KMS-11 (cell line): Measurements from ENCODE around the gene MED16.

Source experiments
- H2AFZ ChIP-seq: fragments of 200-600 bp; sonication (generic); 2 replicates; pipeline ENCODE4 v1.6.1; 2016; ENCODE audit warnings: antibody characterized with exemption, mixed run types, low read depth
- H3K27ac ChIP-seq: fragments of 200-600 bp; sonication (generic); 2 replicates; pipeline ENCODE4 v1.6.1; 2016; ENCODE audit warnings: mild to moderate bottlenecking, mixed run types
- H3K27me3 ChIP-seq: fragments of 200-600 bp; sonication (generic); 2 replicates; pipeline ENCODE4 v1.6.1; 2017; ENCODE audit warnings: mild to moderate bottlenecking, low read depth, mixed run types, moderate library complexity; ENCODE audit not compliant: insufficient read depth
- H3K36me3 ChIP-seq: fragments of 200-600 bp; sonication (generic); 2 replicates; pipeline ENCODE4 v1.6.1; 2017; ENCODE audit warnings: mild to moderate bottlenecking, mixed run types; ENCODE audit not compliant: insufficient read depth
- H3K4me1 ChIP-seq: fragments of 200-600 bp; sonication (generic); 2 replicates; pipeline ENCODE4 v1.6.1; 2016; ENCODE audit warnings: mild to moderate bottlenecking, low read depth, mixed run types; ENCODE audit not compliant: poor library complexity, severe bottlenecking
- H3K4me2 ChIP-seq: fragments of 200-600 bp; sonication (generic); 2 replicates; pipeline ENCODE4 v1.7.0; 2016; ENCODE audit warnings: mild to moderate bottlenecking, mixed run types
- H3K4me3 ChIP-seq: fragments of 200-600 bp; sonication (generic); IDR thresholded peaks from 2 replicates; pipeline ENCODE4 v1.6.1; 2017; ENCODE audit warnings: low read depth, low read length, mixed read lengths; ENCODE audit not compliant: insufficient read depth
- H3K79me2 ChIP-seq: fragments of 200-600 bp; sonication (generic); 2 replicates; pipeline ENCODE4 v1.6.1; 2016; ENCODE audit warnings: low read depth, mixed run types; ENCODE audit not compliant: insufficient read depth
- H3K9ac ChIP-seq: fragments of 200-600 bp; sonication (generic); 2 replicates; pipeline ENCODE4 v1.6.1; 2016; ENCODE audit warnings: mild to moderate bottlenecking, mixed run types
- H4K20me1 ChIP-seq: fragments of 200-600 bp; sonication (generic); 2 replicates; pipeline ENCODE4 v1.6.1; 2016; ENCODE audit warnings: mild to moderate bottlenecking, mixed run types; ENCODE audit not compliant: insufficient read depth
- TF ChIP-seq, protein P1 (sequence below): fragments of 200-600 bp; sonication (generic); conservative IDR thresholded peaks from 2 replicates; pipeline ENCODE4 v1.6.1; 2017; ENCODE audit warnings: low read depth, mild to moderate bottlenecking, antibody characterized with exemption, low read length, moderate library complexity, mixed read lengths

Gene MED16

DNA sequence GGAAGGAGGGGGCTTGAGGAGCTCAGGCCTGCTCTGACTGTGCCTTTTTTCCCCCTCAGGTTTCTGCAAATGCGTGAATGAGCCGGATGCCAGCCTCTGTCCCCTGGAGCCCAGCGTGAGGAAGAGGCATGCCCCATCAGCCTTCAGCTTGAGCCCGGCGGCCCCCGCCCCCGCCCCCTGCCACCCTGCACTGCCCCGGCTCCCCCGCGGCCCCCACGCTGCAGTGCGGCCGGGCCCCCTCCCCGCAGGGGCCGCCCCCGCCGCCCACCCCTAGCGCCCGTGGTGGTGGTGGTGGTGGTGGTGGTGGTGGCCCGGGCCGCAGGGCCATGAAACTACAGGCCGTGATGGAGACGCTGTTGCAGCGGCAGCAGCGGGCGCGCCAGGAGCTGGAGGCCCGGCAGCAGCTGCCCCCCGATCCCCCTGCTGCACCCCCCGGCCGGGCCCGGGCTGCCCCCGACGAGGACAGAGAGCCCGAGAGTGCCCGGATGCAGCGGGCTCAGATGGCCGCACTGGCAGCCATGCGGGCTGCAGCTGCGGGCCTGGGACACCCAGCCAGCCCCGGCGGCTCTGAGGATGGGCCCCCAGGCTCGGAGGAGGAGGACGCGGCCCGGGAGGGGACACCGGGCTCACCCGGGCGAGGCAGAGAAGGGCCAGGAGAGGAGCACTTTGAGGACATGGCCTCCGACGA is 36.4 kb upstream of the MED16 start:
- TF ChIP-seq, protein P1, sequence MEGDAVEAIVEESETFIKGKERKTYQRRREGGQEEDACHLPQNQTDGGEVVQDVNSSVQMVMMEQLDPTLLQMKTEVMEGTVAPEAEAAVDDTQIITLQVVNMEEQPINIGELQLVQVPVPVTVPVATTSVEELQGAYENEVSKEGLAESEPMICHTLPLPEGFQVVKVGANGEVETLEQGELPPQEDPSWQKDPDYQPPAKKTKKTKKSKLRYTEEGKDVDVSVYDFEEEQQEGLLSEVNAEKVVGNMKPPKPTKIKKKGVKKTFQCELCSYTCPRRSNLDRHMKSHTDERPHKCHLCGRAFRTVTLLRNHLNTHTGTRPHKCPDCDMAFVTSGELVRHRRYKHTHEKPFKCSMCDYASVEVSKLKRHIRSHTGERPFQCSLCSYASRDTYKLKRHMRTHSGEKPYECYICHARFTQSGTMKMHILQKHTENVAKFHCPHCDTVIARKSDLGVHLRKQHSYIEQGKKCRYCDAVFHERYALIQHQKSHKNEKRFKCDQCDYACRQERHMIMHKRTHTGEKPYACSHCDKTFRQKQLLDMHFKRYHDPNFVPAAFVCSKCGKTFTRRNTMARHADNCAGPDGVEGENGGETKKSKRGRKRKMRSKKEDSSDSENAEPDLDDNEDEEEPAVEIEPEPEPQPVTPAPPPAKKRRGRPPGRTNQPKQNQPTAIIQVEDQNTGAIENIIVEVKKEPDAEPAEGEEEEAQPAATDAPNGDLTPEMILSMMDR, result no peak
- Histone ChIP-seq H2AFZ (no peak overlapping the region), H3K9ac (no peak overlapping the region), H3K4me3 (no peak overlapping the region), H3K4me2 (no peak overlapping the region), H3K79me2 (peaks cover 4% of the 10 kb centered on the region; the same call in 1 of the 2 replicates), H3K4me1 (peaks cover 2% of the 10 kb centered on the region), H4K20me1 (no peaks in the 10 kb centered on the region), H3K27me3 (no peaks in the 10 kb centered on the region), H3K27ac (no peak overlapping the region), H3K36me3 (no peaks in the 10 kb centered on the region)

DNA sequence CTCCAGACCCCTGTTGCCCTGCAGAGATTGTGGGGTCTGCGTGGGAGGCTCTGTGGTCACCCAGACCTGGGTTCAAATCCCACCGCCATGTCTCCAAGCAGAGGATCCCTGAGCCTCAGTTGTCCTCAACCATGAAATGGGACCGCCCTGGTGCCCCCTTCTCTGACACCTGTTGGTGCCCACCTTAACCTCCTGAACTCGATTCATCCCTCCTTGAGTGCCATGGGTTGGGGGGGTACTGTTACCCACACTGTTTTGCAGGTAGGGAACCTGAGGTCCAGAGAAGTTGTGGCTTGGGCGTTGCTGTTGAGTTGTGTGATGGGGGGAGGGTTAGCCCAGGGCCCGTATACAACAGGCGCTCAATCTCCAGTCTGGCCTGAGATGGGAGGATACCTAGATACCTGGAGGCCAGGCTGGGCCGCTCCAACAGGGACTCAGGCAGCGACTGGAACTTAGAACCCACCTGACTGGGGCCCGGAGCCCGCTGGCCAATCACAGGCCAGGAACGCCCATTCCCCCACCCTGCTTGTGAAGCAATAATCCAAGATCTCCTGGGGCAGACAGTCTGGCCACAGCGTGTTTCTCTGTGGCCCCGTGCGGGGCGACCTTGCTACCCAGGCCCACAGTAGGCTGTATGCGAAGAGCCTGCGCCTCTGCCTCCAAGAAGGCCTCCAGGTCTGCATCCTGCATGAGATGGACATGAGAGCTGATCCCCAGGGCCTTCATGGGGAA is 35.6 kb upstream of the MED16 start:
- peaks cover 4% of the 10 kb centered on the region; the same call in 1 of the 2 replicates for H3K79me2 ChIP-seq
- H3K36me3 ChIP-seq, result no peaks in the 10 kb centered on the region
- no peak overlapping the region for H3K27ac ChIP-seq
- H3K9ac ChIP-seq, result no peak overlapping the region
- H3K4me1 ChIP-seq, result peaks cover 4% of the 10 kb centered on the region
- H3K4me3 ChIP-seq, result no peak overlapping the region
- H3K4me2 ChIP-seq, result no peak overlapping the region
- H4K20me1 ChIP-seq, result no peaks in the 10 kb centered on the region
- no peaks in the 10 kb centered on the region for H3K27me3 ChIP-seq
- TF ChIP-seq, protein P1, result no peak
- no peak overlapping the region for H2AFZ ChIP-seq

DNA sequence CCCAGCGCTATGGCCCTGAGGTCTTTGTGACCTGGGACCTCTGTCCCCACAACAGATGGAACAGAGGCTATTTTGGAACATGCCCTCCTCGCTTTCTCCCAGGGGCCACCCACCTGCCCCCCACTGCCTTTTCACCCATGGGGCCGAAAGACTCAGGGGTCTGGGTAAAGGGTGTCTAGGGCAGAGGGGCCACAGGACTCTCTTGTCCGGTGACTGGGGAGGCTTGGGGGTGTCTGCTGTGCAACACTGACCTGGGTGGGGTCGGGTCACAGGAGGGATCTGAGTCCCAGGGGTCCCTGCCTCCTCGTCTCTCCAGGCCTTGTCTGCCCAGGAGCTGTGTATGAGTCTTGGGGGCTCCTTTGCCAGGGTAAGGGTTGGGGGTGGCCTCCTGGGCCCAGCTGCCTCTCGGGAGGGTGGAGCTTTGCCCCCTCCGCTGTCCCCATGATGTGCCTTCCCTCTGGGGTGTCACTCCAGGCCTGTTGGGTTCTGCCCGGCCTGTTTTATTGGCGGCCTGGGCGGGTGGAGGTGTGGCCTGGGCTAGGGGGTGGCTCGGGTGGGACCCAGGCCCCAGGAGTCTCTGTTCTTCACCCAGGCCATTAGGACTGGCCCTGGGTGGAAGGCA is 34.9 kb upstream of the MED16 start:
- Histone ChIP-seq H3K36me3 (no peaks in the 10 kb centered on the region), H3K79me2 (peaks cover 4% of the 10 kb centered on the region; the same call in 1 of the 2 replicates)
- TF ChIP-seq, protein P1, result no peak

DNA sequence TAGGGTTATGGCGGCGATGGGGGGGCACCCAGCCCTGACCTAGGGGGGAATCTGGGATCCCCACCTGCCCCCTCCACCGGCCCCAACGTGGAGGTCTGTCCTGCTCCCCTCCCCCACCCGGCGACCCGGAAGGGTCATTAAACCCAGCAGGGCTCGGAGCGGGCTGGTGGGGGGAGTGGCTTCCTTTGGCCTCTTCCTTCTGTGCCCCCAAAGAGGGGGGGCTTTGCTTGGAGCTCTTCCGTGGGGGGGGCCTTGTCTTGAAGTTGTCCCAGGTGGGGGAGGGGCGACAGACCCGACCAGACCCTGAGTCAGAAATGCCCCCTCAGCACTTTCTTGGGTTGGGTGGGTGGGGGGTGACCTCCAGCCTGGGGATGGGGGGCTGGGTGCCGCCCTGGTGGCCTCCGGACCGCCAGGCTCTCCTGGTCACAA is 34.4 kb upstream of the MED16 start:
- H3K9ac ChIP-seq, result peak overlapping the region; percentile 63; the same call in 1 of the 2 replicates
- H3K4me3 ChIP-seq, result no peak overlapping the region
- H2AFZ ChIP-seq, result no peak overlapping the region

More for the DNA sequence above, 34.9 kb upstream of the MED16 start:
- peaks cover 4% of the 10 kb centered on the region for H3K4me1 ChIP-seq
- H3K4me2 ChIP-seq, result no peak overlapping the region
- no peak overlapping the region for H3K27ac ChIP-seq
- no peaks in the 10 kb centered on the region for H4K20me1 ChIP-seq
- H3K4me3 ChIP-seq, result no peak overlapping the region
- H2AFZ ChIP-seq, result no peak overlapping the region
- H3K9ac ChIP-seq, result no peak overlapping the region
- H3K27me3 ChIP-seq, result no peaks in the 10 kb centered on the region

More for the DNA sequence above, 34.4 kb upstream of the MED16 start:
- Histone ChIP-seq H3K36me3 (no peaks in the 10 kb centered on the region), H3K79me2 (peaks cover 4% of the 10 kb centered on the region; the same call in 1 of the 2 replicates), H3K4me1 (peaks cover 4% of the 10 kb centered on the region), H4K20me1 (no peaks in the 10 kb centered on the region), H3K27ac (no peak overlapping the region), H3K27me3 (no peaks in the 10 kb centered on the region), H3K4me2 (0 out of 2 replicates have a peak overlapping the region, but pooled peaks have one; percentile 78)
- TF ChIP-seq, protein P1, result no peak
